GM21360 (cell line): ENCODE data around the gene SDK1.

ENCODE experiments used
- ATAC-seq: cut with Tn5 transposase; IDR thresholded peaks from one replicate; pipeline ENCODE4 v1.9.1; 2021; ENCODE audit warnings: mild to moderate bottlenecking, moderate library complexity; ENCODE audit not compliant: unreplicated experiment

The SDK1 gene

GRCh38 chr7:3518546-3518945 lies 217.5 kb downstream of the SDK1 start:
- ATAC-seq: no peak

GRCh38 chr7:3520206-3520605 lies 219.2 kb downstream of the SDK1 start:
- no peak for ATAC-seq

GRCh38 chr7:3527496-3528124 lies 226.6 kb downstream of the SDK1 start:
- ATAC-seq: no peak

GRCh38 chr7:3533040-3533439 lies 232.0 kb downstream of the SDK1 start:
- no peak for ATAC-seq

- no peak for ATAC-seq
Measured at GRCh38 chr7:3537210-3537875, 236.3 kb downstream of the SDK1 start.

GRCh38 chr7:3538041-3538440 lies 237.0 kb downstream of the SDK1 start:
- ATAC-seq: no peak

- no peak for ATAC-seq
Measured at GRCh38 chr7:3540456-3541220, 239.6 kb downstream of the SDK1 start.

- no peak for ATAC-seq
Measured at GRCh38 chr7:3544202-3544601, 243.2 kb downstream of the SDK1 start.

GRCh38 chr7:3548815-3549214 lies 247.8 kb downstream of the SDK1 start:
- ATAC-seq: no peak

GRCh38 chr7:3549601-3550000 lies 248.5 kb downstream of the SDK1 start:
- no peak for ATAC-seq

GRCh38 chr7:3551536-3551935 lies 250.5 kb downstream of the SDK1 start:
- ATAC-seq: no peak

- ATAC-seq: no peak
Measured at GRCh38 chr7:3552499-3552898, 251.4 kb downstream of the SDK1 start.

- ATAC-seq: no peak
Measured at GRCh38 chr7:3558400-3558799, 257.3 kb downstream of the SDK1 start.

GRCh38 chr7:3559278-3559677 lies 258.2 kb downstream of the SDK1 start:
- ATAC-seq: no peak

- ATAC-seq: no peak
Measured at GRCh38 chr7:3560495-3560894, 259.4 kb downstream of the SDK1 start.

- ATAC-seq: no peak
Measured at GRCh38 chr7:3561932-3562331, 260.9 kb downstream of the SDK1 start.

- ATAC-seq: no peak
Measured at GRCh38 chr7:3564231-3564630, 263.2 kb downstream of the SDK1 start.

GRCh38 chr7:3568516-3568915 lies 267.5 kb downstream of the SDK1 start:
- no peak for ATAC-seq

- no peak for ATAC-seq
Measured at GRCh38 chr7:3569643-3570042, 268.6 kb downstream of the SDK1 start.

- ATAC-seq: no peak
Measured at GRCh38 chr7:3573151-3573550, 272.1 kb downstream of the SDK1 start.

GRCh38 chr7:3574386-3574785 lies 273.3 kb downstream of the SDK1 start:
- ATAC-seq: no peak
